Measurements from ENCODE around the gene XRCC4.

DNA sequence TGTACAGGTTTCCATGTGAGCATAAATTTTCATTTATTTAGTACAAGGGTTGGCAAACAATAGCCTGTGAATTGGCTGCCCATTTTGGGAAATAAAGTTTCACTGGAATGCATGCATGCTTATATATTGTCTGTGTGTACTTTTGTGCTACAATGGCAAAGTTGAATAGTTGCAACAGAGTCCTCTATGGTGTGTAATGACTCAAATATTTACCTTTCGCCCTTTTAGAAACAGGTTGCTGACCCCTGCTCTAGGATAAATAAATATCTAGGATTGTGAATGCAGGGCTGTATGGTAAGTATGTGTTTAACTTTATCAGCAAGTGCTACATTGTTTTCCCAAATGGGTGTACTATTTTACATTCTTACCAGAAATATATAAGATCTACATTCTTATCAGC, 47.2 kb downstream of the XRCC4 start:
- TF ChIP-seq CTCF (conservative IDR thresholded peaks at IDR 0.05) (no peak), ZFX (IDR thresholded peaks at IDR 0.05) (no peak)
